DMS153 treated with DMSO at 0.1 percent for 48 hours (cell line): ENCODE measurements around the gene ARHGAP8.

Experiments used
- DNase-seq: peaks from one replicate; lab custom pipeline; 2025; ENCODE audit not compliant: unreplicated experiment; lab: John Stamatoyannopoulos, UW

The ARHGAP8 gene

DNA sequence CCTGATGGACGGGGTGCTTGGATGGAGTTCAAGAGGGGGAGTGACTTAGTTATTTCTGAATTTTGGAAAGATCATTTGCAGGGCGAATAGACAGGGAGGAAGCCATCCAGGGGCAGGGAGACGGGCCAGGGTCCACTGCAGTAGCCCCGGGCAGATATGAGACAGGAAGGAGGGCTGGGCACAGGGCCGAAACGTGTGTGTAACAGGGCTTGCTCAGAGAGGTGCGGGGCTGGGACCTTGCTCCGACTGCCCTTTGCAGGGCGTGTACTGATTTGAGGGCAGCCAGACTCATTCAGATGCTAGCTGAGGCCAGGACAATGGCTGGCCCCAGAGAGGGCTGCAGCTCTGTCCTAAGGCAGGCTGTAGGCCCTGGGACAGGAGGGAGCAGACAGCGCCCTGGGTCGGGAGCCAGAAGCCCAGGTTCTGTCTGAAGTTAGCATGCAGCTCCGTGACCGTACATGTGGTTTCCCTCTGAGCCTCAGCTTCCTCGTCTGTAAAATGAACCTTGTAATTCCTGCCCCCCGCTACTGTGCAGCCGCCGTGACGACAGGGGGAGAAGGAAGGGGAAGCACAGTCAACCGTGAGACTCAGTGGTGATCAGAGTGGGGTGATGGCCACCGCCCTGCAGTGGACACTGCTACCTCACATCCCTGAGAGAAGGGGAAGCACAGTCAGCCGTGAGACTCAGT is 154.0 kb downstream of the ARHGAP8 start:
- no peak for DNase-seq

DNA sequence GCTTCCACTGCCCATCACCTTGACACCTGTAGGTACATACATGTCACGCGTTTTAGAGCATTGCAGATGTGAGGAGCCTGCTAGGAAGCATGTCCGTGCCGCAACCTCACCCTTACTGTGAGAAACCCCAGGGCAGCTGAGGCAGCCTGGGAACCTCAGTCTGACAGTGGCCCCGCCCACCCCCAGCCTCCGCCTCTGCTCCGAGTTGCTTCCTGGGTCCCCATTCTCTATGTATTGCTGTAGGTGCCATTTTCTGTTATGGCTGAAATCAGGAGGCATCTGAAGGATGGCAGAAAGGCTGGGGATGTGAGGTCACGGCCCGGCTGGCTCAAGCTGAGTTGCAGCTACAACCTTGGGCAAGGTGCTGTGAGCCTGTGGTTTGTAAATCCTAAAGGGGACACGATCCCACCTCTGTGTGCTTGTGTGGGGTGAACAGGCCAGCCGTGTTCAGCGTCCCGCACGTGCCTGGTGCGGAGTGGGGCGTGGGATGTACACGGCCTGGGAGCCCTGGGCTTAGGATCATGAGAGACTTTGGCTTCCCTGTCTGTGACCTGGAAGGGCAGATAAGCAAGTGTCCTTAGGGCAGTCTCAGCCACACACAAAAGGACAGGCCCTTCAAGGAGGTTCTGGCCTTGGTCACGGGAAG is 154.7 kb downstream of the ARHGAP8 start:
- DNase-seq = no peak

- no peak for DNase-seq
These were observed 155.7 kb downstream of the ARHGAP8 start for GRCh38 chr22:44907765-44908737.

DNA sequence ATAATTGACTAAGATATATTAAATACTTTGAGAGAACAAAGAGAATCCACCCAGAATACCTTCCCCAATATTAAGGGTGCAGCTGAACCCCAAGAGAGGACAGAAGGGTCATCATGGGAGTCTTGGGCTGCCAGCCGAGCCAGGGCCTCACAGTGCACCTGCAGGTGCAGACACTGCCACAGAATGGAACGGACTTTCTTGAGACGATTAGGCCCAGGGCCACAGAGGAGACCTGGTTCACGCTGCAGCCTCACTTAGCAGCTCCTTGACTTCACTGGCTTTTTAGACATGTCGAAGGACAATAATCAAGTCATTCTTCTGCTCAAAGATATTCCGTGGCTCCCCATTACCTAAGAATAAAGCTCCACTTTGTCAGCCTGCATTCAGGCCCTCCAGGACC is 156.9 kb downstream of the ARHGAP8 start:
- no peak for DNase-seq
